Transverse colon (tissue), 4 donors: Measurements from ENCODE around the gene TLR3.

Source experiments
- CTCF ChIP-seq, 5 experiments: fragments of 200-600 bp in 3 of 5; fragments of 450-650 bp in 2 of 5; sonication (generic) in 3 of 5; IDR thresholded peaks; 1 replicate in 2 of 5; 2 replicates in 3 of 5; pipeline ENCODE4 v1.5.1; 2016 to 2017; ENCODE audit warnings: antibody characterized with exemption in 5 of 5, inconsistent platforms in 3 of 5, mild to moderate bottlenecking in 2 of 5, moderate library complexity in 1 of 5
- POLR2A ChIP-seq: fragments of 450-650 bp; IDR thresholded peaks from one replicate; pipeline ENCODE4 v1.6.1; 2016; ENCODE audit warnings: antibody characterized with exemption, mild to moderate bottlenecking, moderate library complexity
- POLR2AphosphoS5 ChIP-seq, 3 donors: sonication (generic); formaldehyde crosslinking; IDR thresholded peaks; one replicate each; pipeline ENCODE4 v1.6.1; 2016; ENCODE audit warnings: antibody characterized with exemption in 3 of 3

- TF ChIP-seq POLR2A (no peak), CTCF (IDR thresholded peaks at IDR 0.05) (no peak), POLR2AphosphoS5 (IDR thresholded peaks at IDR 0.05) (no peak)
These were observed 36.1 kb downstream of the TLR3 start for GRCh38 chr4:186104890-186105646.
